SHP77 (cell line): ENCODE data around the gene RHOA.

Source experiments
- DNase-seq, 2 experiments: peaks; one replicate each; lab custom pipeline; 2025; lab: John Stamatoyannopoulos, UW

The RHOA gene

DNA sequence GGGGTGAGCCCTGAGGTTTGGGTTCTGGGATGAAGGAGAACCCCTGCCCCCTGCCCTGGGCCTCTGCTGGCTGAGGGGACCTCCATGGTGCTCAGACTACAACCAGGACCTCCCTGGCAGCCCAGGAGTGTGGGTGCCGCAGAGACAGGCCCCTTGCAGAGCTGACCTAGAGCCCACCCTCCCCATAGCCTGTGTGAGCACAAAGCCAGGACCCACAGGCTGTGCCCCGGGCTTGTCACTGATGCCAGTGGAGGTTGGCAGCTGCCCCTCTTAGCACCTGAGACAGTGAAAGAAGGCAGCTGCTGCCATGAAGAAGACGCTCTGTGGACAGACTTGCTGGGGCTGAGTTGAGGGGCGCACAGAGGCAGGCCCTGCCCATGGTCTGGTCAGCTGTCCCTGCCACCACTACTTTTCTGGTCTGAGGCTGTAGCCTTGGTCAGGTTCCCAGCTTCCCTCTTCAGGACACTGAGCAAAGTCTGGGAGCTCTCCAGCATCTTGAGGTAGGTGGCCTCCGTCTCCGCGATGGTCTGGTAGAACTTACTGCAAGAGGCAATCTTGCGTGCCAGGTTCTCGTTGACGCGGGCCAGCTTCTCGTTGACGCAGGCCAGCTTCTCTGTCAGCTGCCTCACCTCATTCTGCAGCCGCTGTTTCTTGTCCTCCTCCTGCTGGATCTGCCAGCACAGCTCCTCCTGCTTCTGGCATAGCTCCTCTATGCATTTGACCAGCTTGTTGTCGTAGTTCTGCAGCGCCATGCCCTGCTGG is 94.9 kb downstream of the RHOA start:
- DNase-seq: no peak

DNA sequence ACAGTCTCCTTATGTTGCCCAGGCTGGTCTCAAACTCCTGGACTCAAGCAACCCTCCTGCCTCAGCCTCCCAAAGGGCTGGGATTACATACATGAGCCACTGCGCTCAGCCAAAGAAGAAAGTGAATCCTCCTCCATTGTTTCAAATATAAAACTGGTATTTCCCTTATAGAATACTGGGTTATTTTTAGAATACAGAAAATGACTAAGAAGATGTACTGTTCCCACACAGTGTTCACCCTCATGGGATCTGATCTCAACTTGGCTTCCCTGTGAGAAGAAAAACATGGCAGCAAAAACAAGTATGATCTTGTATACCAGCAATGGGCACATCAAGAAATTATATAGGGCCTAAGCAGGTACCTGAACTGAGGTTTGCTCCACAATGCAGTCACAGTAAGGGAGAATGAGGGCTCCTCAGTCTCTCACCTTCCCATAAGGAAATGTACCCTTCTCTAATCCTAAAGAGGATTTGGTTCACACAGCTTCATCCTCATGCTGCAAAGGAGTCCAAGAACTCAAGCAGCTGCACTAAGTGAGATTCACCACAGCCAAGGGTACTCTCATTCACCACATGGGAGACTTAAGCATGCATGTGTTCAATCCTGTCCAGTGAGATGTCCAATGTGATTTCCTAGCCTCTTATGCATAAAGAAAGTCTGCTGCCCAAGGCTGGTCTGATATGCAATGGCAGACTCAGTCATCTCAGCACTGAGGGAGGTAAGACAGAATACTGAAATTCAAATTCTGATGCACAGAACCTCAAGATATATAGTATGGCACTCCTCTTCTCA is 97.7 kb downstream of the RHOA start:
- no peak for DNase-seq

GRCh38 chr3:49311283-49311682 is 100.5 kb downstream of the RHOA start:
- DNase-seq: no peak

GRCh38 chr3:49310677-49311076 is 101.1 kb downstream of the RHOA start:
- DNase-seq: no peak
